SK-N-SH treated with all-trans-retinoic acid at 6 μM for 48 hours (cell line): ENCODE data around the gene ABCC6.
"Not testable (repeated sequence)": the region's sequence is repeated elsewhere in the genome, so short reads cannot be mapped to it uniquely, and the experiment has no call there.

Experiments
- ATAC-seq: fragments of 200-7000 bp; cut with Tn5 transposase; 3 replicates; pipeline ENCODE4 v1.9.1; 2020; ENCODE audit warnings: mild to moderate bottlenecking, moderate library complexity
- ARNTL ChIP-seq: fragments of 450-650 bp; formaldehyde crosslinking; IDR thresholded peaks from 2 replicates; pipeline ENCODE4 v1.5.0; 2020; ENCODE audit warnings: low read depth, mild to moderate bottlenecking, moderate library complexity, borderline replicate concordance
- BACH2 ChIP-seq: fragments of 250-450 bp; sonication (Bioruptor Pico); IDR thresholded peaks from 2 replicates; pipeline ENCODE4 v1.9.0; 2021; ENCODE audit warnings: mild to moderate bottlenecking, borderline replicate concordance
- CREB5 ChIP-seq: fragments of 250-450 bp; sonication (Bioruptor Pico); IDR thresholded peaks from 2 replicates; pipeline ENCODE4 v1.5.1; 2020; ENCODE audit warnings: low read depth, mild to moderate bottlenecking, moderate library complexity
- CSDC2 ChIP-seq: fragments of 250-450 bp; sonication (Bioruptor Pico); IDR thresholded peaks from 2 replicates; pipeline ENCODE4 v1.5.0; 2020; ENCODE audit warnings: mild to moderate bottlenecking, moderate library complexity
- CSRNP3 ChIP-seq: fragments of 250-450 bp; sonication (Bioruptor Pico); IDR thresholded peaks from 2 replicates; pipeline ENCODE4 v1.5.1; 2021; ENCODE audit warnings: mild to moderate bottlenecking, moderate library complexity
- ESRRG ChIP-seq: fragments of 250-450 bp; sonication (Bioruptor Pico); IDR thresholded peaks from 2 replicates; pipeline ENCODE4 v1.6.1; 2021; ENCODE audit warnings: mild to moderate bottlenecking
- GLIS3 ChIP-seq: fragments of 250-450 bp; sonication (Bioruptor Pico); IDR thresholded peaks from 2 replicates; pipeline ENCODE4 v1.5.0; 2020; ENCODE audit warnings: mild to moderate bottlenecking, moderate library complexity
- ISL1 ChIP-seq: fragments of 250-450 bp; sonication (Bioruptor Pico); IDR thresholded peaks from 2 replicates; pipeline ENCODE4 v2.1.2; 2022; ENCODE audit warnings: mild to moderate bottlenecking, moderate library complexity
- OSR1 ChIP-seq: fragments of 250-450 bp; sonication (Bioruptor Pico); IDR thresholded peaks from 2 replicates; pipeline ENCODE4 v1.8.0; 2022; ENCODE audit warnings: moderate library complexity, mild to moderate bottlenecking, inconsistent platforms
- PATZ1 ChIP-seq: fragments of 250-450 bp; sonication (Bioruptor Pico); IDR thresholded peaks from 2 replicates; pipeline ENCODE4 v1.8.0; 2020; ENCODE audit warnings: mild to moderate bottlenecking, moderate library complexity, borderline replicate concordance
- PPARA ChIP-seq: fragments of 250-450 bp; sonication (Bioruptor Pico); IDR thresholded peaks from 2 replicates; pipeline ENCODE4 v1.5.0; 2020; ENCODE audit warnings: mild to moderate bottlenecking, borderline replicate concordance
- RARB ChIP-seq: fragments of 250-450 bp; sonication (Bioruptor Pico); IDR thresholded peaks from 2 replicates; pipeline ENCODE4 v1.8.0; 2021; ENCODE audit warnings: mild to moderate bottlenecking, moderate library complexity
- SNAI2 ChIP-seq: fragments of 250-450 bp; sonication (Bioruptor Pico); IDR thresholded peaks from 2 replicates; pipeline ENCODE4 v1.5.0; 2020; ENCODE audit warnings: mild to moderate bottlenecking, moderate library complexity
- TCF4 ChIP-seq: fragments of 250-450 bp; sonication (Bioruptor Pico); IDR thresholded peaks from 2 replicates; pipeline ENCODE4 v1.8.0; 2021; ENCODE audit warnings: mild to moderate bottlenecking, moderate library complexity, borderline replicate concordance
- TSHZ2 ChIP-seq: fragments of 250-450 bp; sonication (Bioruptor Pico); IDR thresholded peaks from 2 replicates; pipeline ENCODE4 v1.5.0; 2020; ENCODE audit warnings: mild to moderate bottlenecking, moderate library complexity
- ZC3H10 ChIP-seq: fragments of 250-450 bp; sonication (Bioruptor Pico); IDR thresholded peaks from 2 replicates; pipeline ENCODE4 v1.5.1; 2021; ENCODE audit warnings: mild to moderate bottlenecking, moderate library complexity
- ZFP3 ChIP-seq: fragments of 250-450 bp; sonication (Bioruptor Pico); IDR thresholded peaks from 2 replicates; pipeline ENCODE4 v1.5.0; 2020; ENCODE audit warnings: mild to moderate bottlenecking, moderate library complexity
- ZFP30 ChIP-seq: fragments of 450-650 bp; formaldehyde crosslinking; IDR thresholded peaks from 2 replicates; pipeline ENCODE4 v1.5.0; 2022; ENCODE audit warnings: mild to moderate bottlenecking, moderate library complexity
- ZNF565 ChIP-seq: fragments of 450-650 bp; formaldehyde crosslinking; conservative IDR thresholded peaks from 2 replicates; pipeline ENCODE4 v1.5.0; 2020; ENCODE audit warnings: low read depth, mild to moderate bottlenecking, moderate library complexity
- ZNF70 ChIP-seq: fragments of 450-650 bp; formaldehyde crosslinking; IDR thresholded peaks from 2 replicates; pipeline ENCODE4 v1.5.0; 2020; ENCODE audit warnings: mild to moderate bottlenecking, moderate library complexity
- ZNF8 ChIP-seq: fragments of 450-650 bp; formaldehyde crosslinking; IDR thresholded peaks from 2 replicates; pipeline ENCODE4 v1.5.0; 2020; ENCODE audit warnings: mild to moderate bottlenecking, moderate library complexity

Gene ABCC6

GRCh38 chr16:16162591-16162990 is 60.7 kb downstream of the ABCC6 start (continued):
- TF ChIP-seq PATZ1 (CRISPR knock-in tag) = no peak

- ATAC-seq = not testable (repeated sequence)
Observed at GRCh38 chr16:16161840-16162239, 61.5 kb downstream of the ABCC6 start.

GRCh38 chr16:16161319-16161718 is 62.0 kb downstream of the ABCC6 start:
- ATAC-seq = no peak
- TF ChIP-seq ZNF70 (CRISPR knock-in tag) (no peak), BACH2 (CRISPR knock-in tag) (no peak), ZFP3 (CRISPR knock-in tag) (no peak), TCF4 (CRISPR knock-in tag) (no peak), SNAI2 (CRISPR knock-in tag) (no peak), ZNF8 (CRISPR knock-in tag) (no peak), CSDC2 (no peak), PATZ1 (CRISPR knock-in tag) (no peak), CSRNP3 (CRISPR knock-in tag) (no peak), GLIS3 (CRISPR knock-in tag) (no peak)
- TF ChIP-seq, all 23 proteins: peak for 0

- TF ChIP-seq ESRRG (CRISPR knock-in tag) (no peak), OSR1 (CRISPR knock-in tag) (no peak), CSRNP3 (CRISPR knock-in tag) (no peak), ZC3H10 (CRISPR knock-in tag) (no peak), ZNF565 (no peak), CSDC2 (no peak), ARNTL (CRISPR knock-in tag) (no peak), ISL1 (CRISPR knock-in tag) (no peak), BACH2 (CRISPR knock-in tag) (no peak), PATZ1 (CRISPR knock-in tag) (no peak), ZFP3 (CRISPR knock-in tag) (no peak), TSHZ2 (no peak), CREB5 (no peak), TCF4 (CRISPR knock-in tag) (no peak), RARB (CRISPR knock-in tag) (no peak), PPARA (CRISPR knock-in tag) (no peak), ZNF70 (CRISPR knock-in tag) (no peak), ZFP30 (CRISPR knock-in tag) (no peak), ZNF8 (CRISPR knock-in tag) (no peak), SNAI2 (CRISPR knock-in tag) (no peak)
- no peak for ATAC-seq
Observed at GRCh38 chr16:16159662-16160061, 63.6 kb downstream of the ABCC6 start.
